ENCODE data around the gene NELFA.

GRCh38 chr4:1985294-1985693 is 23.5 kb downstream of the NELFA start:
- TF ChIP-seq POLR2A (IDR thresholded peaks at IDR 0.05), result no peak
- TF ChIP-seq CTCF (IDR thresholded peaks at IDR 0.05), result no peak
